Liver (tissue), 3 donors: ENCODE results near the gene DENND11.

Source experiments
- EGR1 ChIP-seq, 2 donors: IDR thresholded peaks; 2 replicates each; pipeline ENCODE4 v1.6.1; 2016 to 2018; ENCODE audit warnings: antibody characterized with exemption in 2 of 2, low read depth in 2 of 2
- FOXA1 ChIP-seq: IDR thresholded peaks from 2 replicates; pipeline ENCODE4 v1.6.1; 2016; ENCODE audit warnings: antibody characterized with exemption
- GABPA ChIP-seq, 2 donors: IDR thresholded peaks in 1 of 2; conservative IDR thresholded peaks in 1 of 2; 2 replicates each; pipeline ENCODE4 v1.6.1; 2016; ENCODE audit warnings: antibody characterized with exemption in 2 of 2, mild to moderate bottlenecking in 1 of 2, moderate library complexity in 1 of 2
- JUND ChIP-seq, 2 donors: IDR thresholded peaks; 2 replicates each; pipeline ENCODE4 v1.6.1; 2016; ENCODE audit warnings: antibody characterized with exemption in 2 of 2
- RAD21 ChIP-seq, 2 donors: IDR thresholded peaks; 2 replicates each; pipeline ENCODE4 v1.6.1; 2016; ENCODE audit warnings: antibody characterized with exemption in 2 of 2, mild to moderate bottlenecking in 2 of 2
- SP1 ChIP-seq: IDR thresholded peaks from 2 replicates; pipeline ENCODE4 v1.6.1; 2018; ENCODE audit warnings: antibody characterized with exemption, mild to moderate bottlenecking
- TAF1 ChIP-seq: conservative IDR thresholded peaks from 2 replicates; pipeline ENCODE4 v1.6.1; 2016; ENCODE audit warnings: antibody characterized with exemption, mild to moderate bottlenecking
- YY1 ChIP-seq: IDR thresholded peaks from 2 replicates; pipeline ENCODE4 v1.6.1; 2016; ENCODE audit warnings: antibody characterized with exemption, mild to moderate bottlenecking
- TF ChIP-seq, protein P1 (sequence below): IDR thresholded peaks from 2 replicates; pipeline ENCODE4 v1.6.1; 2016; ENCODE audit warnings: antibody characterized with exemption
- TF ChIP-seq, protein P2 (sequence below): fragments of 150-350 bp; IDR thresholded peaks from 2 replicates; pipeline ENCODE4 v1.5.1; 2017; ENCODE audit warnings: improper control_type of control experiment, low read depth, low read length; ENCODE audit not compliant: missing input control
- TF ChIP-seq, protein P3 (sequence below): IDR thresholded peaks from 2 replicates; pipeline ENCODE4 v1.6.1; 2016; ENCODE audit warnings: antibody characterized with exemption, mild to moderate bottlenecking
- TF ChIP-seq, protein P4 (sequence below): IDR thresholded peaks from 2 replicates; pipeline ENCODE4 v1.6.1; 2016; ENCODE audit warnings: antibody characterized with exemption
- donor health status: healthy.
- donor health status: healthy.

DNA sequence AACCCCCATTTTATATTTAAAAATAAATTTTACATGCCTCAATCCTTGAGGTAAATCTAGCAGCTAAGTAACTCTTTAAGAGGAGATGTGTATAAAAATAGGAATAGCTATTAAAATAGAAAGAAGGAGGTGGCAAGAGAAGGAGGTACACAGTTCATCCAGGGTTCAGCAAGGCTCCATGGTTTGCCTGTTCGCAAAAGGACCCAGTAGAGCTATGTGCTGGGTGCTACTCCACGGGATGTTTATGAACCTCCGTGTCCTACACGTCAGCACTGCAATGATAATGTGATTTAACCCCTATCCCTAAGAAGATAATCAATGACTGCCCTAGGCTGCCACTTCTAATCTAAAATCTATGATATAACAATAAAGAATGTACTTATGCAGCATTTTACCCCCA lies 926 bp upstream of the DENND11 start:
- TF ChIP-seq, protein P1, sequence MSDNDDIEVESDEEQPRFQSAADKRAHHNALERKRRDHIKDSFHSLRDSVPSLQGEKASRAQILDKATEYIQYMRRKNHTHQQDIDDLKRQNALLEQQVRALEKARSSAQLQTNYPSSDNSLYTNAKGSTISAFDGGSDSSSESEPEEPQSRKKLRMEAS = no peak
- TF ChIP-seq YY1 (no peak), JUND (IDR thresholded peaks at IDR 0.05) (no peak), EGR1 (IDR thresholded peaks at IDR 0.05; ENCODE audit: low read depth in 2 of 2) (no peak), TAF1 (no peak), GABPA (IDR thresholded peaks at IDR 0.05 in 1 of 2, conservative IDR thresholded peaks at IDR 0.05 in 1 of 2) (no peak), FOXA1 (no peak), RAD21 (IDR thresholded peaks at IDR 0.05) (no peak), SP1 (no peak)
- TF ChIP-seq, protein P2, sequence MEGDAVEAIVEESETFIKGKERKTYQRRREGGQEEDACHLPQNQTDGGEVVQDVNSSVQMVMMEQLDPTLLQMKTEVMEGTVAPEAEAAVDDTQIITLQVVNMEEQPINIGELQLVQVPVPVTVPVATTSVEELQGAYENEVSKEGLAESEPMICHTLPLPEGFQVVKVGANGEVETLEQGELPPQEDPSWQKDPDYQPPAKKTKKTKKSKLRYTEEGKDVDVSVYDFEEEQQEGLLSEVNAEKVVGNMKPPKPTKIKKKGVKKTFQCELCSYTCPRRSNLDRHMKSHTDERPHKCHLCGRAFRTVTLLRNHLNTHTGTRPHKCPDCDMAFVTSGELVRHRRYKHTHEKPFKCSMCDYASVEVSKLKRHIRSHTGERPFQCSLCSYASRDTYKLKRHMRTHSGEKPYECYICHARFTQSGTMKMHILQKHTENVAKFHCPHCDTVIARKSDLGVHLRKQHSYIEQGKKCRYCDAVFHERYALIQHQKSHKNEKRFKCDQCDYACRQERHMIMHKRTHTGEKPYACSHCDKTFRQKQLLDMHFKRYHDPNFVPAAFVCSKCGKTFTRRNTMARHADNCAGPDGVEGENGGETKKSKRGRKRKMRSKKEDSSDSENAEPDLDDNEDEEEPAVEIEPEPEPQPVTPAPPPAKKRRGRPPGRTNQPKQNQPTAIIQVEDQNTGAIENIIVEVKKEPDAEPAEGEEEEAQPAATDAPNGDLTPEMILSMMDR = no peak
- TF ChIP-seq, protein P3, sequence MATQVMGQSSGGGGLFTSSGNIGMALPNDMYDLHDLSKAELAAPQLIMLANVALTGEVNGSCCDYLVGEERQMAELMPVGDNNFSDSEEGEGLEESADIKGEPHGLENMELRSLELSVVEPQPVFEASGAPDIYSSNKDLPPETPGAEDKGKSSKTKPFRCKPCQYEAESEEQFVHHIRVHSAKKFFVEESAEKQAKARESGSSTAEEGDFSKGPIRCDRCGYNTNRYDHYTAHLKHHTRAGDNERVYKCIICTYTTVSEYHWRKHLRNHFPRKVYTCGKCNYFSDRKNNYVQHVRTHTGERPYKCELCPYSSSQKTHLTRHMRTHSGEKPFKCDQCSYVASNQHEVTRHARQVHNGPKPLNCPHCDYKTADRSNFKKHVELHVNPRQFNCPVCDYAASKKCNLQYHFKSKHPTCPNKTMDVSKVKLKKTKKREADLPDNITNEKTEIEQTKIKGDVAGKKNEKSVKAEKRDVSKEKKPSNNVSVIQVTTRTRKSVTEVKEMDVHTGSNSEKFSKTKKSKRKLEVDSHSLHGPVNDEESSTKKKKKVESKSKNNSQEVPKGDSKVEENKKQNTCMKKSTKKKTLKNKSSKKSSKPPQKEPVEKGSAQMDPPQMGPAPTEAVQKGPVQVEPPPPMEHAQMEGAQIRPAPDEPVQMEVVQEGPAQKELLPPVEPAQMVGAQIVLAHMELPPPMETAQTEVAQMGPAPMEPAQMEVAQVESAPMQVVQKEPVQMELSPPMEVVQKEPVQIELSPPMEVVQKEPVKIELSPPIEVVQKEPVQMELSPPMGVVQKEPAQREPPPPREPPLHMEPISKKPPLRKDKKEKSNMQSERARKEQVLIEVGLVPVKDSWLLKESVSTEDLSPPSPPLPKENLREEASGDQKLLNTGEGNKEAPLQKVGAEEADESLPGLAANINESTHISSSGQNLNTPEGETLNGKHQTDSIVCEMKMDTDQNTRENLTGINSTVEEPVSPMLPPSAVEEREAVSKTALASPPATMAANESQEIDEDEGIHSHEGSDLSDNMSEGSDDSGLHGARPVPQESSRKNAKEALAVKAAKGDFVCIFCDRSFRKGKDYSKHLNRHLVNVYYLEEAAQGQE = no peak
- TF ChIP-seq, protein P4, sequence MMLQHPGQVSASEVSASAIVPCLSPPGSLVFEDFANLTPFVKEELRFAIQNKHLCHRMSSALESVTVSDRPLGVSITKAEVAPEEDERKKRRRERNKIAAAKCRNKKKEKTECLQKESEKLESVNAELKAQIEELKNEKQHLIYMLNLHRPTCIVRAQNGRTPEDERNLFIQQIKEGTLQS = no peak
